GM19328 (cell line): ENCODE results near the gene CYREN.
A peak's percentile ranks its signal among the peaks of the same experiment; 100 is the strongest.
"Not testable (repeated sequence)": the region's sequence is repeated elsewhere in the genome, so short reads cannot be mapped to it uniquely, and the experiment has no call there.

Experiments
- ATAC-seq: cut with Tn5 transposase; IDR thresholded peaks from one replicate; pipeline ENCODE4 v1.9.1; 2021; ENCODE audit warnings: mild to moderate bottlenecking, moderate library complexity; ENCODE audit not compliant: unreplicated experiment

The CYREN gene

GRCh38 chr7:135170274-135170997, at the start of gene CYREN:
Gene CYREN (minus strand): TSS chr7:135170707. CDS start chr7:135168922, 1,785 bp downstream.
- ATAC-seq, result peak; percentile 72

GRCh38 chr7:135217645-135218509, 47.4 kb upstream of the CYREN start:
- ATAC-seq, result no peak

DNA sequence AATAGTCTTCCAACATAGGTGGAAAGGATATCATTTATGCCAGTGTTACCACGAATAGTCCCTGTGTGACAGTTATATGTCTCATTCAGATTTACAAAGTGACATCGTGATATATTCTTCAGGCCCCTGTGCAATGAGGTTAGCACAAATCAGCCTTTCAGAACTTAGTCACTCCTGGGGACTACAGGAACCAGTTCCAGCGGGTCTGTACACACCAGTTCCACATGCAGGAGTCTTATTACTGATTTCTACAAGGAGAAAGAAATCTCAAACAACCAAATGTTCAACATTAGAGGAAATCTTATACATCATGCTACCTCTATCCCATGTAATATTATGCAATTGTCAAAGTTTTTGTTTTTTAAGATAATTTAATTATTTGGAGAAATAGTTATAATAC, 45.2 kb upstream of the CYREN start:
- no peak for ATAC-seq

GRCh38 chr7:135215180-135215579, 44.7 kb upstream of the CYREN start:
- ATAC-seq, result no peak

- no peak for ATAC-seq
These were observed 43.3 kb upstream of the CYREN start for GRCh38 chr7:135213831-135214230.

DNA sequence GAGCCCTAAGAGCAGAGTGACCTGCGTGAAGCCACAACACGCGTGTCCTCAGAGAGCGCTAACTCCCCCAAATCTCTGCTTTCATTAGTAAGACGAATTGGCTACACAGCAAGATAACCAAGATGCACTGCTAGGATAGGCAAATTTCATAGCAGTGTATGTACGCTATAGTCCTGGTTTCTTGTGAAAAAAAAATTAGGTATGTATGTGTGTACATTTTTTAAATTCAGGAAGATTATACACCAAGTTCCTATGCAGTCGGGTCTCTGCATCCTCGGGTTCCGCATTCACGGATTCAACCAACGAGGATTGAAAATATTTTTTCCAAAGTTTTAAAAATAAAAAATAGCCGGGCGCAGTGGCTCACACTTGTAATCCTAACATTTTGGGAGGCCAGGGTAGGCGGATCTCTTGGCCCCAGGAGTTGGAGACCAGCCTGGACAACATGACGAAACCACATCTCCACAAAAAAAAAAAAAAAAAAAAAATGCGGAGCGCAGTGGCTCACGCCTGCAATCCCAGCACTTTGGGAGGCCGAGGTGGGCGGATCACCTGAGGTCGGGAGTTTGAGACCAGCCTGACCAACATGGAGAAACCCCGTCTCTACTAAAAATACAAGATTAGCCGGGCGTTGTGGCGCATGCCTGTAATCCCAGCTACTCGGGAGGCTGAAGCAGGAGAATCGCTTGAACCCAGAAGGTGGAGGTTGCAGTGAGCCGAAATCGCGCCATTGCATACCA, 41.6 kb upstream of the CYREN start:
- ATAC-seq, result not testable (repeated sequence)

DNA sequence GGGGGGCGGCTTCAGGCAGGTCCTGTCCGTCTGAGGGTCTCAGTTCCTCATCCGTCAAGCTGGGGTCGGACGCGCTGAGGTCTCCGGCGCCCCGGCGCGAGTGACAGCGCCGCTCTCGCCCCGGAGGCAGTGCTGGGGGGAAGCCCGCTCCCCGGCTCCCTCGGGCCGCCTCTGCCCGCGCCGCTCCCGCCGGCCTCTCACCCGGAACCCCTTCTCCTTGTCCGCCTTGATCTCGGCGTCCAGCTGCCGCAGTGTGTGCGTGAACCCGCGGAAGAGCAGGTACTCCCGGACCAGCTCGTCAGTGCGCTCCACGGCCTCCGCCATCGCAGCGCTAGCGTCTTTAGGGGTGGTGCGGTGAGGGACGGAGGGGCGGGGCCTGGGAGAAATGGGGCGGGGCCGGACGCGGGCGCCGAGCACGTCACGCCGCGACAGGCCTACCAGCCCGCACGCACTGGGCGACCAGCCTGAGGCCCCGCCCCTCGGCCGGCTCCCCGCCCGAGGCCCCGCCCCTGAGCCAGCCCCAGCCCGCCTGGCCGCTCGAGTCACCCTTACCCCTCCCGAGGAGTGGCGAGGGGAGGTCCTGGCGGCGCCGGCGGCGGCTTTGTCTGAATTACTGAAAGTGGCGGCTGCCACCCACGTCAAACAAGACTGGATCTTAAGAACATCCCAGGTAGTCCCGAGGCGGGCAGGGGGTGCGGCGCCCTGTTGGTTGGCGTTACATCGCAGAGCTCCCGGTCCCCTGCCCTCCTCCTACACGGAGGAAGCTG, 40.9 kb upstream of the CYREN start, which contains the start of gene WDR91:
Gene WDR91, minus strand, starts transcription at position 348 of the 767 bp plus-strand sequence. Its CDS starts 24 bp downstream, at position 324.
- peak; percentile 92 for ATAC-seq

DNA sequence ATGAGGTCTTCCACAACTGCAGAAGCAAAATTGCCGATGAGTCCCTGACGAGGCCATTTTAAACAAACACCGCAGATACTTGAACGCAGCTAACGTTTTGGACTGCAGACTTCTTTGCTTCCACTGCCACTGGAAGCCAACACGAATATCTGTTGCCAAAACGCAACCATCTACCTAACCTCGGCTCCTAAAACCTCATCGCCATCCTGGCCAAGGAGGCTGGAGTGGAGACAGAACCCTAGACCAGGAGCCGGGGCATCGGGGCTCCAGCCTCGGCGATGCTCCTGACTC, 40.3 kb upstream of the CYREN start:
- no peak for ATAC-seq

DNA sequence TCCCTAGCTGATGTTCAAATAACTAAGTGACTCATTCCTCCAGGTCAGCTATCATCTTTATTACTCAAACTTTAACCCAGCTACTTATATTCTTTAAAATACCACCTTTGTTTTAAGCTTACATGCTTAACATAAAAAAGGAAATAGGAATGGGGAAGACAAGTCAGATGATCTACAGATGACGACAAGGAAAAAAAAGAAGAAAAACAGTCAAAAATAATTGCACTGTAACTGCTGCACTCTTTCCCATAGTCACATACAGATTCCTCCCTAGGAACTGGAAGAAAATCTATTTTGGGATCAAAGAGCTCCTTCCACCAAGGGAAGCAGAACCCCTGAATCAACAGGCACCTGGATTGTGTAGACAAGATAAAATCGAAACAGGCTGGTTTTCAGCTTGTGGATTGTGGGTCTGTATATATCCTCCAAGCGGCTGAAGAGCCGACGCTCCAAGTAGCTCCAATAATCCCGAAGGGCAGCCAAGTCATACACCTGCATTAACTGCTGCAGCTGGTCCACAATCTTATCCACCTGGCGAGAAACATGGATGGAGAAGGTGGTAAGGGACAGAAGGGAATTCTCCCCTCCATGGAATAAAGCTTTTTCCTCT, 38.8 kb upstream of the CYREN start:
- ATAC-seq, result no peak

GRCh38 chr7:135208102-135208793, 37.7 kb upstream of the CYREN start:
- ATAC-seq, result no peak

GRCh38 chr7:135207406-135208101, 37.0 kb upstream of the CYREN start:
- ATAC-seq, result no peak

- ATAC-seq, result no peak
These were observed 36.5 kb upstream of the CYREN start for GRCh38 chr7:135206941-135207391.

DNA sequence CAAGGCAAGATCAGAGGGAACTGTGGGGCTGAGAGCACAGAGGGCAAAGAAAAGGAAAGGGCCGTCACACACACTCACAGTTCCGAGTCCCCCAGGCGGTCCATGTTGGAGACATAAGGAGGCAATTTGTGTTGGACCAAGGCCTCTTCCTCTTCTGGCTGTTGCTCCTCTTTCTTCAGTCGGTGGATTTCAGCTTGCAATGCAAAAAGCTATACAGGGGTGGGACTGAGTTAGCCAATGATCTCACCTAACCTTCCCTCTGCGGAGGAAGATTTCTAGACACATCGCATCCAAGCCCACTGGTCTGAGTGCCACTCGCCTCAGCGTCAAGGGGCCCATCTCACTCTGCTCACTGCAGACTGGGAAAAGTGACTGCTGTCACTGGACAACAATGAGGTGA, 35.3 kb upstream of the CYREN start:
- ATAC-seq, result no peak

- no peak for ATAC-seq
These were observed 34.4 kb upstream of the CYREN start for GRCh38 chr7:135204876-135205275.

DNA sequence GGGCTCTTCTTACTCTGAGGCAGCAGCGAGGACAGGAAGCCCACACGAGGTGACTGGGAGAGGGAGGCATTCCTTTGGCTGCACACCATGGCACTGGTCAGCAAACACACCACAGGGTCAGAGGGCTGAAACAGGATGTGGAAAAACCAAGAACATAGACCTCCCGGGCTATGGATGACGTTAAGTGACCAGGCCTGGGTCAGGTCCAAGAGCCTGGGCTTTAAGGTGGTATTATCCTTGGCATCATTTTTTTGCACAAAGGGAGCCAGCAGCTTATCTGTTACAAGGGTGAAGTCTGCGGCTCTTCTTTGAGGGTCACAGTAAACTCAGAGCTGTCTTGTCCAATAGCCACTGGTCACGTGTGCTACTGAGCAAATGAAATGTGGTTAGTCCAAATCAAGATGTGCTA, 33.8 kb upstream of the CYREN start:
- no peak for ATAC-seq

DNA sequence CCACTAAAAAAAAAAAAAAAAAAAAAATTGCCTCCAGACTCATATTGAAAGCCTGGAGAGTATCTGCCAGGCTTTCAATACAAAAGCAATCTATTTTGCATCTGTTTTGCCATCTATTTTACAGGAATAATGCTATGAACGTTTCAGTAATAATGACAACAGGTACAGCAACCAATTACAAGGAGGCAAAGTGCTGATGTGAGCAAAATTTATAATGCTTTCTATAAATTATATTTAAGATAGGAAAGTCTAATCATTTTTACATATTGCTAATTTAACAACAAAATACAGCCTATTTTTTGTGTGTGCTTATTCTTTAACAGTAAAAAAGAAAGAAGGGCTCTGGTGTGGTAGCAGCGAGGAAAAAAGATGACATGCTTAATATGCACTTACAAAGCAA, 30.8 kb upstream of the CYREN start:
- ATAC-seq, result no peak

DNA sequence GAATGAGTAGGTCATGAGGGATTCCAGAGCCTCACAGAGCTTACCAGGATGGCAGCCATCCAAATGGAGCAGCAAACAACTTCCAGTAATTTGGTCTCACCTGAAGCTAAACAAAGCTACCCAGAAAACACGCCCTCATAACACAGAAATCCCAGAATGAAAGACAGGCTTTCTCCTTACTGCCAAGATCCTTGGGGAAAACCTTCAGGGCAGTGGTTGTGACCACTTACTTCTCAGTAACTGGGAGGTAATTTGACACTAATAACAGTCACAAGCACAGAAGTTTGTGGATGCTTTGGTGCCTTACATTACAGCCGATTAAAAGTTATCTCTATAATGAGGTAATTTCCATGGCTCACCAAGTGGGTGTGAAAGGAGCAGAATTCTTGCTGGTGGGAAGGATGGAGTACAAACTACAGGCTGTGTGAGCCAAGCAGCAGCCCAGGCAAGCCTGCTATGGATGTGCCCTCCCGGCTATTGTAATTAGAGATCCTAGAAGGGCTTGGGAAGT, 30.4 kb upstream of the CYREN start:
- no peak for ATAC-seq

DNA sequence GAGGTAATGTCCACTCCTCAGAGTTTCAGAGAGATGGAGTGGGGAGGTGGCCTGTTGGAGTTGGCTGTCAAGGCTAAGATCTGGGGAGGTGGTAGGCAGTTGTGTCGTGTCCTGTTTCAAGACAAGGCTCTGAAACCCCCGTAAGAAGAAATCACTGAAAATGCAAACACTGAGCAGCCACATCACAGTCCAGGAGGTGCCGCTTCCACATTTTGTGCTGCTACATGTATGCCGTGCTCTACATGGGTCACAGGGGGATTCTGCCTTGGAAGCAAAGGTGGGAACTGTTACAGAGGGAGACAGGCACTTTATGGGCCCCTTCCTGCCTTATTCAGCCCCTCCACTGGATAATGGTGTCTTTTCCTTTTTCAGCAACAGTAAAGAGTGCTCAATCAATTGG, 28.9 kb upstream of the CYREN start:
- ATAC-seq, result no peak
